LNCaP clone FGC (cell line): ENCODE results near the gene ZBTB8A.
"Not testable (repeated sequence)": the region's sequence is repeated elsewhere in the genome, so short reads cannot be mapped to it uniquely, and the experiment has no call there.

Experiments used
- DNase-seq: peaks from one replicate; pipeline ENCODE4 v3.0.0-alpha.2; 2011; ENCODE audit warnings: low read depth
- H3K4me3 ChIP-seq: 2 replicates; pipeline ENCODE4 v1.5.1; 2011; ENCODE audit warnings: mild to moderate bottlenecking, low read depth, low read length, control low read depth
- CTCF ChIP-seq: IDR thresholded peaks from 2 replicates; pipeline ENCODE4 v1.5.1; 2012; ENCODE audit warnings: mild to moderate bottlenecking; ENCODE audit not compliant: control insufficient read depth, insufficient read depth; ENCODE audit errors: extremely low read depth

The ZBTB8A gene

DNA sequence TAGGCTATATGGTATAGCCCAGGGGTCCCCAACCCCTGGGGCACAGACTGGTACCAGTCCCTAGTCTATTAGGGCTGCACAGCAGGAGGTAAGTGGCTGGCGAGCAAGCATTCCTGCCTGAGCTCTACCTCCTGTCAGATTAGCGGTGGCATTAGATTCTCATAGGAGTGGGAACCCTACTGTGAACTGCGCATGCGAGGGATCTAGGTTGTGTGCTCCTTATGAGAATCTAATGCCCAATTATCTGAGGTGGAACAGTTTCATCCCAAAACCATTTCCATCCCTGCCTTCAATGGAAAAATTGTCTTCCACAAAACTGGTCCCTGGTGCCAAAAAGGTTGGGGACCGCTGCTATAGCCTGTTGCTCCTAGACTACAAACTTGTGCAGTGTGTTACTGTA lies 22.8 kb upstream of the ZBTB8A start:
- no peak overlapping the region for H3K4me3 ChIP-seq
- TF ChIP-seq CTCF: no peak
- DNase-seq: no peak

DNA sequence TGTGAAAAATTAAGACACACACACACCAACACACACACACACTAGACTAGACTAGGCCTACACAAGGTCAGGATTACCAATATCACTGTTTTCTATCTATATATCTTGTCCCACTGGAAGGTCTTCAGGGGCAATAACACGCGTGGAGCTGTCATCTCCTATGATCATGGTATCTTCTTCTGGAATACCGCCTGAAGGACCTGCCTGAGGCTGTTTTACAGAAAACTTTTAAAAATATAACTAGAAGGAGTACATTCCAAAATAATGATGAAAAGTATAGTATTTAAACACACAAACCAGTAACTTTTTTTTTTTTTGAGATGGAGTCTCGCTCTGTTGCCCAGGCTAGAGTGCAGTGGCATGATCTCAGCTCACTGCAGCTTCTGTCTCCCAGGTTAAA lies 20.3 kb upstream of the ZBTB8A start:
- no peak for DNase-seq
- no peak overlapping the region for H3K4me3 ChIP-seq
- no peak for TF ChIP-seq CTCF

GRCh38 chr1:32521165-32521564 lies 18.1 kb upstream of the ZBTB8A start:
- no peak for TF ChIP-seq CTCF
- H3K4me3 ChIP-seq: no peak overlapping the region
- DNase-seq: no peak

DNA sequence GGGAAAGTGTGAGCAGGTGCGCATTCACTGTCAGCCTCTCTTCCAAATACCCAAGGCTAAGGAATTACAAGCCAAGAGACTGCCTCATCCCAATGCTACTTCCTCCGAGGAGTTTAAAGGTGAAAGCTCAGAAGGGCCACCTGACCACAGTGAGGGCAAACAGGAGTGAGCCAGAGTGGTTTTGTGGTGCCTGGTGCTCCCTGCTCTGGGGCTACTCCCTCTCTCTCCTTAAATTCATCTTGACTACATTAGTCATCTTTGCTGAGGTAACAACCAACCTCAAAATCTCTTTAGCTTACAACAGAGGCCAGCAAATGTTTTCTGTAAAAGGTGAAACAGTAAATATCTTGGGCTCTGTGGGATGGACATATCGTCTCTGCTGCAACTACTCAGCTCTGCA lies 14.2 kb upstream of the ZBTB8A start:
- TF ChIP-seq CTCF: no peak
- H3K4me3 ChIP-seq: no peak overlapping the region
- no peak for DNase-seq

DNA sequence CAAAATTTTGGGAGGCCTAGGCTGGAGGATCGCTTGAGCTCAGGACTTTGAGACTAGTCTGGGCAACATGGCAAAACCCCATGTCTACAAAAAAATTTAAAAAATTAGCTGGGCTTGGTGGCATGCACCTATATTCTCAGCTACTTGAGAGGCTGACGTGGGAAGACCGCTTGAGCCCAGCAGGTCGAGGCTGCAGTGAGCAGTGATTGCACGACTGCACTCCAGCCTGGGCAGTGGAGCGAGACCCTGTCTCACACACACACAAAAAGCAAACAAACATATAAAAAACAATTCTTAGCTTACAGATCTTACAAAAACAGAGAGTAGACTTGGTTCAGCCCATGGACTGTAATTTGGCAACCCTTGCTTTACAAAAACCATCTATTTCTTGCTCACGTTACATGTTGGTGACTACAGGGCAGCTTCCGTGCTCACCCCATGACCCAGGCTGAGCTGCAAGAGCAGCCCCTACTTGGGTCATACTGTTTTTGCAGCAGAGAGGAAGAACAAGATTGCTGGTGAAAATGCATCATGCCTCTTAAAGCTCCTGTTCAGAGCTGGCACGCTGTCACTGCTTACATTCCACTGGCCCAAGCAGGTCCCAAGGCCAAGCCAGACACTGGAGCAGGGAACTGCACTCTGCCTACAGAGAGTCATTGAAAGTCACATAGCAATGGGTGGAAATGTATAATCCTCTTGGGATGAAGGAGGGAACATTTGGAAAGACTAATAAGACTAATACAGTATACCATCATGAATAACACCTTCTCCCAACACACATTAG lies 13.4 kb upstream of the ZBTB8A start:
- no peak for TF ChIP-seq CTCF
- no peak for DNase-seq
- H3K4me3 ChIP-seq: no peak overlapping the region

- not testable (repeated sequence) for DNase-seq, H3K4me3 ChIP-seq
These were observed 10.7 kb upstream of the ZBTB8A start for GRCh38 chr1:32528550-32528949.

- no peak for TF ChIP-seq CTCF
- H3K4me3 ChIP-seq: no peak overlapping the region
- DNase-seq: no peak
These were observed 5.4 kb upstream of the ZBTB8A start for GRCh38 chr1:32533792-32534327.
